Activated T-cell treated with anti-CD3 and anti-CD28 coated beads, Interleukin-2, amount 50 U/mL, for 24 hours (primary cell): ENCODE results near the gene G0S2.
A peak's percentile ranks its signal among the peaks of the same experiment; 100 is the strongest.
"Not testable (repeated sequence)": the region's sequence is repeated elsewhere in the genome, so short reads cannot be mapped to it uniquely, and the experiment has no call there.

Source experiments
- DNase-seq: peaks from one replicate; pipeline ENCODE4 v3.0.0-alpha.2; 2020
- H3K27ac Mint-ChIP-seq: 2 replicates; pipeline ENCODE4 v1.8.0; 2020; ENCODE audit warnings: mild to moderate bottlenecking, mixed read lengths
- H3K27me3 Mint-ChIP-seq: 2 replicates; pipeline ENCODE4 v1.8.0; 2020; ENCODE audit warnings: mixed read lengths
- H3K36me3 Mint-ChIP-seq: 2 replicates; pipeline ENCODE4 v1.8.0; 2020; ENCODE audit warnings: low read depth, mixed read lengths
- H3K4me1 Mint-ChIP-seq: 2 replicates; pipeline ENCODE4 v1.8.0; 2020; ENCODE audit warnings: low read depth, mixed read lengths
- H3K4me3 Mint-ChIP-seq: 2 replicates; pipeline ENCODE4 v1.8.0; 2020; ENCODE audit warnings: mild to moderate bottlenecking, moderate library complexity, mixed read lengths
- H3K9me3 Mint-ChIP-seq: 2 replicates; pipeline ENCODE4 v1.8.0; 2020; ENCODE audit warnings: mixed read lengths

The G0S2 gene

DNA sequence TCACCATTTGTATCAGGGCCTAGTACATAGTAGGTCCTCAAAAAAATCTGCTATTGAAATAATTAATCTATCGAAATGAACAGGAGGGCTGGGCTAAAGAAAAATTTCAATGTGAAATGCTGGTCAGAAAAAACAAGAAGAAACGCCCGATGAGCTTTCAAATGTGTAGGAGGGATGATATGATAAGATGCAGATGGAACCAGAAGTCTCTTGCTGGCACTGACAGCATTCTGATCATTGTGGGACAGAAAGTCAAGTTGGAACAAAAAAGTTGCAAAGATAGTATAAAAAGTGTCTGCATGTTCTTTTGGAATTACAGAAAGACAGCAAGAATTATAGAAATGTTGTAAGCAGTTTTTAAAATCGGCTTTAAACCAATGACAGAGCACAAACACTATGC lies 11.1 kb downstream of the G0S2 start:
- Mint-ChIP-seq H3K36me3 (no peaks in the 10 kb centered on the region), H3K9me3 (no peaks in the 10 kb centered on the region), H3K27me3 (no peaks in the 10 kb centered on the region), H3K27ac (peak overlapping the region; percentile 34), H3K4me1 (peaks cover 36% of the 10 kb centered on the region), H3K4me3 (peak overlapping the region; percentile 3)
- DNase-seq: no peak

DNA sequence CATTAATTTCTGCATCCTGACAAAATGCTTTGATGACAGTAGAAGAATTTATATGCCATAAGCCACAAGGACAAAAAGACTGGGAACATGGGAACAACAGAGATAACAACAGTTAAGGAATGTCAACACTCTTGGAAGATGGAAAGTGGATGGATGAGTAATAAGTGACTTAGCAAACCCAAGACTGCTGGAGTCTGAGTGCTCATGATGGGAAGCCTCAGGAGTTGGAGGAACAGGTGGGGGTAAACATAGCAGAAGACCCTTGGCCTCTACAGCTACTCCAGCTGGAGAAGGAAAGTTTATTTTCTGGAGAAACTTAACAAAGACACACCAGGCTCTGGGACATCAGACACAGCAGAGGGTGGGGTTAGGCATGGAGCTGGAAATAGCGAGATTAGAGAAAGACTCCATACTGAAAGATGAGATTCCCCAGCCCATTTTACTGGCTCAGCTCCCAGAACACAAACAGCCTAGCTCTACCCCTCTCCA lies 13.6 kb downstream of the G0S2 start:
- Mint-ChIP-seq H3K4me1 (peaks cover 50% of the 10 kb centered on the region), H3K9me3 (no peaks in the 10 kb centered on the region), H3K27ac (no peak overlapping the region), H3K4me3 (no peak overlapping the region), H3K36me3 (no peaks in the 10 kb centered on the region), H3K27me3 (no peaks in the 10 kb centered on the region)
- DNase-seq: no peak

DNA sequence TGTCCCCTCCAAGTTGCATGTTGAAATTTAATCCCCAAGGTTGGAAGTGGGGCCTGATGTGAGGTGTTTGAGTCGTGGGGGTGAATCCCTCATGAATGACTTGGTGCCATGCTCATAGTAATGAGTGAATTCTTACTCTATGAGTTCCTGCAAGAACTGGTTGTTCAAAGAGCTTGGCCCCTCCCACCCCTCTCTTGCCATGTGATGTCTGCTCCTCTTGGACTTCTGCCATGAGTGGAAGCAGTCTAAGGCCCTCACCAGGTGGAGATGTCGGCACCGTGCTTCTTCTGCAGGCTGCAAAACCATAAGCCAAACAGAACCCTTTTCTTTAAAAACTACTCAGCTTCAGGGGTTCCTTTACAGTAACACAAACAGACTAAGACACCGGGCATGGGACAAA lies 14.3 kb downstream of the G0S2 start:
- no peak for DNase-seq
- H3K9me3 Mint-ChIP-seq: no peaks in the 10 kb centered on the region
- no peaks in the 10 kb centered on the region for H3K27me3 Mint-ChIP-seq
- peaks cover 53% of the 10 kb centered on the region for H3K4me1 Mint-ChIP-seq
- H3K4me3 Mint-ChIP-seq: no peak overlapping the region
- no peaks in the 10 kb centered on the region for H3K36me3 Mint-ChIP-seq
- H3K27ac Mint-ChIP-seq: no peak overlapping the region

DNA sequence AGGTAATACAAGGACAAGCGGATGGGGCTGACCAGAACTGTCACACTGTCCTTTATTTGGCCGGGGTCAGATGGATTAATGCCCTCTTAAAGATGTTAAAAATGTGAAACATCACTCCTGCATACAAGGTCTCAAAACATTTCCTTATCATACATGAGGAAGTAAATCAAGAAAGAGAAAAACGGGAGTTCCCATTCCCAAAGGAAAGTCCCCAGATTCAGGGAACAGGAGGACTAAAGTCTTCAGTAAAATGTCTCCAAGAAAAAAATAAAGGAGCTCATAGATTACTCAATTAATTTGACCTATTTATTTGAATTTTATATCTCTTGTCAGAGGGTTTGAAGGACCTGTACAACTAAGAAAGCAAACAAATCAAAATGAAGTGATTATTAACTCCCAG lies 16.0 kb downstream of the G0S2 start:
- no peak for DNase-seq
- Mint-ChIP-seq H3K36me3 (no peaks in the 10 kb centered on the region), H3K27me3 (no peaks in the 10 kb centered on the region), H3K9me3 (no peaks in the 10 kb centered on the region), H3K4me1 (peaks cover 45% of the 10 kb centered on the region), H3K4me3 (no peak overlapping the region), H3K27ac (no peak overlapping the region)

DNA sequence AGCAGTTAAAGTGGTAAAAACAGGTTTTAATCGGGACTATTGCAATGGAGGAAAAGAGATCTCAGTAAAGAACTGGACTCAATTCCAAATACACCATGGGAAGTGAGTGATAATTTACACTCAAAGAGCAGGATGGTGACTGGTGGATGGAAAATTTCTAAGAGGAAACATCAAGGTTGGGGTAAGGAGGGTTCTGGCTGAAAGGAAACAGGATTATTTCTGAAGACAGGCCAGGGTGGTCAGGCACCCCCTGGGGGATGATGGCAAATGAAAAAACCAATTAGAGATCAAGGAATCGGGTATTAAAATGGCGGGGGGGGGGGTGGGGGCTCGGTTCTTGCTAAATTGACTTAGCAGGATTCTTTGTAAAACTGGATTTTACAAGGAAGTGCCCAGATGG lies 17.1 kb downstream of the G0S2 start:
- DNase-seq: no peak
- H3K36me3 Mint-ChIP-seq: no peaks in the 10 kb centered on the region
- H3K4me1 Mint-ChIP-seq: peaks cover 45% of the 10 kb centered on the region
- no peak overlapping the region for H3K4me3 Mint-ChIP-seq
- H3K9me3 Mint-ChIP-seq: no peaks in the 10 kb centered on the region
- peak overlapping the region; percentile 12 for H3K27ac Mint-ChIP-seq
- H3K27me3 Mint-ChIP-seq: no peaks in the 10 kb centered on the region

DNA sequence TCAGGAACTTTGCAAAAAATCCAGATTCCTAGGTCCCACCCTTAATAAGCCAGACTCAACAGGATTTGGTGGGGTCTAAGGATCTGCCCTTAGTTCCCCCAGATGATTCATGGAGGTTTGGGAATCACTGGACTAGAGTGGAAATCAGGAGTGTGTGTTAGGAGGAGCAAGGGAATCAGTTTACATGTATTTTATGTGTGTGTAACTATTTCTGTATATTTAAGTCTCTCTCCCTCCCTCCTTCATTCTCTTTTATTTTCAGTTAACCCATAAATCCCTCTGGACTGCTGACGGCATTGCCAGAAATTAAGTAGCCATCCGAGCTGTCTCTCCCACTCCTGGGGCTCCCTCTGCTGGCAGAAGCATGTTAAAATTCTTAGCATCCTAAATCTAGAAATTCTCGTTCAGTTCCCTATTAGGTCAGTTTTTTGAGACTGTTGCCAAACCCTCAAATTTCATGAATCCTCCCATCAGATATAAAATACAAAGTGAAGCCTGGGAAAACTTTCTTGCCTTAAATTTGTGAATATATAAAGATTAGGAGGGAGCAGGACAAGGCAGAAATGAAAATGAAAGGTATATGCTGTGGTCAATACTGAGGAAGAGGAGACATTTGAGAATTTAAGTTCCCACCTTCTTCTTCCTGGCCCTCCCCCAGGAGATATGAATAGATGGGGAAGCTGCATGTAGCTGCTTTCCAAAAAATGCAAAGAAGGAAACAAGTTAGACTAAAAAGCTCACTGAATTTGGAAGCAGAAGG lies 17.7 kb downstream of the G0S2 start:
- H3K27ac Mint-ChIP-seq: no peak overlapping the region
- H3K36me3 Mint-ChIP-seq: no peaks in the 10 kb centered on the region

DNA sequence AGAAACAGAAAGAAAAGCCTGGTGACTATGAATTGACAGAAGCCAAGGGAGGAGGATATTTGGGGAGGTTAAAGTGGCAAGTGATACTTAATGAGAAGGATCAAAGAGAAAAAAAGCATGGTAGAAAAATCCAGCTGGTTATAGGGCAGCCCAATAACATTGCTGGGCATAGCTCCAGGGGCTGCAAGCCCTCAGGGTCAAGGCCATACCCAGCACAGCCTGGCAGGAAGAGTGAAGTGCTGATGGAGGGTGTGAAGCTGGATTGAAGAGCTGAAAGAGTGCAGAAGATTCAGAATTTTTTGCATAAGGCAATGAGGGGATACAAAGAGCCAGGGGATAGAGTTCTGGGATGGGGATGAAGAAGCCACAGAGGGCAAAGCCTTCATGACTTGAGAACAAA lies 21.5 kb downstream of the G0S2 start:
- no peak for DNase-seq
- peaks cover 54% of the 10 kb centered on the region for H3K4me1 Mint-ChIP-seq
- H3K4me3 Mint-ChIP-seq: no peak overlapping the region
- no peaks in the 10 kb centered on the region for H3K27me3 Mint-ChIP-seq
- H3K27ac Mint-ChIP-seq: peak overlapping the region; percentile 47
- H3K36me3 Mint-ChIP-seq: no peaks in the 10 kb centered on the region
- H3K9me3 Mint-ChIP-seq: no peaks in the 10 kb centered on the region

More for the DNA sequence above, 17.7 kb downstream of the G0S2 start:
- Mint-ChIP-seq H3K4me1 (peaks cover 43% of the 10 kb centered on the region), H3K9me3 (no peaks in the 10 kb centered on the region), H3K4me3 (no peak overlapping the region), H3K27me3 (no peaks in the 10 kb centered on the region)
- peak; percentile 74 for DNase-seq

DNA sequence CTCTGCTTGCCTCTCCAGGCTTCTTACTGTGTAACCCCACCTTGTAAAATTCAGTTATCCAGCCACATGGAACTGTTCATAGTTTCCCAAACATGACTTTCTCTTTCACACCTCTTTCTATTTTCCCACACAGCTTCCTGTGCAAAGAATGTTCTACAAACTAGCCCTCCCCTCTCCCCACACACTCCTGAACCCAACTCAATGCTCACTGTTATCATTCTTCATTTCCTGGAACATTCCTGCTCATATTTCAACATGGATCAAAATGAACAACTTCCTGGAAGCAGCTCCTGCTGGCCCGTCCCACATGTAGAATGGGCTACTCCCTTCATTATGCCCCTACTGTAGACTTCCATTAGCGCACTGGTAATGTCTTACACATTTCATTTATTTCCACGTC lies 21.9 kb downstream of the G0S2 start:
- peaks cover 55% of the 10 kb centered on the region for H3K4me1 Mint-ChIP-seq
- no peak for DNase-seq
- no peaks in the 10 kb centered on the region for H3K27me3 Mint-ChIP-seq
- H3K9me3 Mint-ChIP-seq: no peaks in the 10 kb centered on the region
- no peak overlapping the region for H3K4me3 Mint-ChIP-seq
- no peaks in the 10 kb centered on the region for H3K36me3 Mint-ChIP-seq
- H3K27ac Mint-ChIP-seq: peak overlapping the region; percentile 37

DNA sequence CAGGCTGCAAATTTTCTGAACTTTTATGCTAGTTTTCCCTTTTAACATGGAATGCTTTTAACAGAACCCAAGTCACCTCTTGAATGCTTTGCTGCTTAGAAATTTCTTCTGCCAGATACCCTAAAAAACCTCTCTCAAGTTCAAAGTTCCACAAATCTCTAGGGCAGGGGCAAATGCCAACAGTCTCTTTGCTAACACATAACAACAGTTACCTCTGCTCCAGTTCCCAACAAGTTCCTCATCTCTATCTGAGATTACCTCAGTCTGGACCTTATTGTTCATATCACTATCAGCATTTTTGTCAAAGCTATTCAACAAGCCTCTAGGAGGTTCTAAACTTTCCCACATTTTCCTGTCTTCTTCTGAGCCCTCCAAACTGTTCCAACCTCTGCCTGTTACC lies 25.5 kb downstream of the G0S2 start:
- H3K27ac Mint-ChIP-seq: peak overlapping the region; percentile 8
- peaks cover 54% of the 10 kb centered on the region for H3K4me1 Mint-ChIP-seq
- DNase-seq, H3K4me3 Mint-ChIP-seq, H3K36me3 Mint-ChIP-seq, H3K27me3 Mint-ChIP-seq, H3K9me3 Mint-ChIP-seq: not testable (repeated sequence)

DNA sequence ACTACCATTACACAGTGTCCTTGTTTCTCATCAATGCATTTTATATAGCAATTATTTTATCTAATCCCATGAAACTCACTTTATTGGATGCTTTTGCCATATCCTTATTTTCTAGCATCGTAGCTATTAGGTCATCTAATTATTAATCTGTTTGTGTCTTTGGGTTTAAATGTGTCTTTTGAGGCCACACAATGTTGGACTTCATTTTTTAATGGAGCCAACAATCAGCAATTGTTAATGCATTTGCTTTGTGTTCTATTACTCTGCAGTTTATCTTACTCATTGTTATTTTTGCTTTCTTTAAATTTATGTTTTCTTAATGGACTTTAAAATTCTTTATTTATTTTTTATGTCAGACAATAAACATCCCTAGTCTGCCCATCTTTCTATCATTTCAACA lies 27.6 kb downstream of the G0S2 start:
- Mint-ChIP-seq H3K36me3 (no peaks in the 10 kb centered on the region), H3K4me3 (no peak overlapping the region), H3K27me3 (no peaks in the 10 kb centered on the region), H3K27ac (no peak overlapping the region), H3K4me1 (peaks cover 59% of the 10 kb centered on the region), H3K9me3 (no peaks in the 10 kb centered on the region)
- no peak for DNase-seq

DNA sequence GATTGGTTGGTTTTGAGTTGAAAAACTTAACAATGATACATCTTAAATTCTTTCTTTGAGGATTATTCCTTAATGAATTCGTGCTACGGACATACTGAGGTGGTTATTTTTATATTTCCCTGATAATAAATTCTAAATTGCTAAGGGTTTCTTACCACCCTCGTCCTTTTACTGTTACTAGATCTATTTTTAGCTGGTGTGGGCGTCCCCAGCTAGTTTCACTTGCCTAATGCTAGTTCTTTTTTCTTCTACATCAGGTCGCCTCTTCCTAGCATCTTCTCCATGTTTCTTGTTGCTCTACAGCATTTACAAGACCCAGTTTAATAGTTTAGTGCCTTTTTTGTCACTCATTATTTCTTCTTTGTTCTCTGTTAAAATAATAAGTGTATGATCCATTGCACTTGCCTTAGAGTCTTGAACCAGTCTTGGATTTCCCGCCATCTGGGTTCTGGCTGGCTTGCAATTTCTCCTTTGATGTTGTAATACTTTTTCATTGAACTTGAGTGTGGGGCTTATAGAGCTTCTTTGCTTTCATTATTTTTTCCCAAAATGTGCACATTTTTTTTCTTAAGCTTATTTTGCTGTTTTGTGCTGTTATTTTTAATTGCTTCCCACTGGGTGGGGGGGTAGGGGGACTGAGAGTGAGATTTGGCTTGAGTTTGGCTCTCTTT lies 28.8 kb downstream of the G0S2 start:
- Mint-ChIP-seq H3K36me3 (no peaks in the 10 kb centered on the region), H3K27ac (peak overlapping the region; percentile 85), H3K4me1 (peaks cover 61% of the 10 kb centered on the region), H3K27me3 (no peaks in the 10 kb centered on the region), H3K4me3 (peak overlapping the region; percentile 51), H3K9me3 (no peaks in the 10 kb centered on the region)
- DNase-seq: no peak

DNA sequence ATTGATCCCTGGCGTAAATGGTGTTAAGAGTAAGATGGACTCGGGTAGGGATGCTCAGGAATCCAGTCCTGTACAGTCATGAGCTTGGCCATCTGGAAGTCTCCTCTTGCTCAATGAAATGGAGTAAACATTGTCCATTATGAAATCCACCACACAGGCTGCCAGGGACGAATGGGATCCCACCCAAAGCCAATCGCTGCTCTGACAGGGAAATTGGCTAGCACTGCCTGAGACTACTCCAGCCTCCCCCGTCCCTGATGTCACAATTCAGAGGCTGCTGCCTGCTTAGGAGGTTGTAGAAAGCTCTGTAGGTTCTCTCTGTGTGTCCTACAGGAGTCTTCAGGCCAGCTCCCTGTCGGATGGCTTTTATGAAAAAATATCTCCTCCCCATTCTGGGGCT lies 29.4 kb downstream of the G0S2 start, which contains the start of gene HSD11B1:
TSS of gene HSD11B1 (plus strand) at position 263 of the 400 bp plus-strand sequence. CDS start at position 360, 97 bp downstream.
- no peaks in the 10 kb centered on the region for H3K9me3 Mint-ChIP-seq
- H3K27ac Mint-ChIP-seq: peak within 1 kb of the TSS; percentile 85
- peaks cover 61% of the 10 kb centered on the region for H3K4me1 Mint-ChIP-seq
- H3K27me3 Mint-ChIP-seq: no peaks in the 10 kb centered on the region
- no peaks in the 10 kb centered on the region for H3K36me3 Mint-ChIP-seq
- no peak for DNase-seq
- peak within 1 kb of the TSS; percentile 51 for H3K4me3 Mint-ChIP-seq

DNA sequence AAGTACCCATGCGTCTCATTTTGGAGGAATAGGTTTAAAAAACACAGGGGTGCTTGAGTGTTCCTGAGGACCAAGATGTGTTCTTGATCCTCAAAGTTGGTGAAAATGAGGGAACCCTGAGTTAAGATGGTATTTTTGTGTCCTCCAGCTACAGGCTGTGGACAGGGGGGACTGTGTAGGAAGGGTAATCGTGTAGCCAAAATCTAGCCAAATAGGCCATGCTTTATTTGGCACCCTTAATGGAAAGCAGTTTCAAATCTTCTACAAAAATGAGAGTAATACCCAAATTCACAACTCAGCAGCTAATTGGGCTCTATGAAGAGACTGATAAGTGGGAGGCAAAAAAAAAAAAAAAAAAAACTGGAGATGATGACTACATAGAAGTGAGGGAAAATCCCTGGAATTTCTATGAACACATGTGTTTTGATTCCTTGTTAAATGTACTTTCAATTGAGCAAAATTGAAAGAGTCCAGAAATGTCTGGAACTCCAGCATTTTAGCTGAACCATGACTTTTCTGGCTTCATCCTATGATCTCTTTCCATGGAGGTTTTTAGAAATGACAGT lies 29.9 kb downstream of the G0S2 start:
- DNase-seq: no peak
- Mint-ChIP-seq H3K36me3 (no peaks in the 10 kb centered on the region), H3K4me3 (no peak overlapping the region), H3K27me3 (no peaks in the 10 kb centered on the region), H3K9me3 (no peaks in the 10 kb centered on the region), H3K27ac (peak overlapping the region; percentile 85), H3K4me1 (peaks cover 66% of the 10 kb centered on the region)

DNA sequence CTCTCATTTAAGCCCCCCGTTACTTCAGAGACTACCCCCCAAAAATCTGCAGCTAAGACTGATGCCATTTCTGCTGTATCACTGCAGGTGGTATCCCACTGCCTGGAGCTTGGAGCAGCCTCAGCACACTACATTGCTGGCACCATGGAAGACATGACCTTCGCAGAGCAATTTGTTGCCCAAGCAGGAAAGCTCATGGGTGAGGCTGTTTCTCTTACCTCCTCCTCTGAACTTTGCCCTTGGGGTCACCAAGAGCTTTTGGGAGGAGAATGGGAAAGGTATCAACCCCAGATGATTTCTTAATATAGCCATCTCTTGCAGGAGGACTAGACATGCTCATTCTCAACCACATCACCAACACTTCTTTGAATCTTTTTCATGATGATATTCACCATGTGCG lies 31.4 kb downstream of the G0S2 start:
- H3K4me3 Mint-ChIP-seq: no peak overlapping the region
- H3K9me3 Mint-ChIP-seq: no peaks in the 10 kb centered on the region
- no peaks in the 10 kb centered on the region for H3K27me3 Mint-ChIP-seq
- DNase-seq: no peak
- H3K36me3 Mint-ChIP-seq: no peaks in the 10 kb centered on the region
- H3K4me1 Mint-ChIP-seq: peaks cover 66% of the 10 kb centered on the region
- peak overlapping the region; percentile 31 for H3K27ac Mint-ChIP-seq

DNA sequence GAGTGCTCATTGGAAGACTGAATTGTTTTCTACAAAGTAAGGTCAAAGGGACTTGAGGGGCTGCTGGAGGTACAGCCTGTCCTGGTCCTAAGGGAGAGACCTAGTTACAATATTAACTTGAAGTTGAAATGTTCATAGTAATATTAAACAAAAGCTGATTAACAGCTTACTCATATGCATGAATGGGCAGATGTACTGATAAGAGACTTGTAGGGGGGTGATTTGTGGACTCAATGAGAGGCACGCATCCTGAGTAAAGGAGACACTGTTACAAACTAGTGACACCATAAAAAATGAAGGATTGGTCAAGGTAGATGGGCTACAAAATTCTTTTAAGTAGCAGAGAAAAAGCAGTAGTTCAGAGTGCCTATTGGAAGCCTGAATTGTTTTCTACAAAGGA lies 32.1 kb downstream of the G0S2 start:
- peak overlapping the region; percentile 31 for H3K27ac Mint-ChIP-seq
- H3K4me3 Mint-ChIP-seq: no peak overlapping the region
- H3K9me3 Mint-ChIP-seq: no peaks in the 10 kb centered on the region
- H3K4me1 Mint-ChIP-seq: peaks cover 64% of the 10 kb centered on the region
- no peak for DNase-seq
- no peaks in the 10 kb centered on the region for H3K27me3 Mint-ChIP-seq
- H3K36me3 Mint-ChIP-seq: no peaks in the 10 kb centered on the region
